Measurements from ENCODE around the gene PRDM7.

DNA sequence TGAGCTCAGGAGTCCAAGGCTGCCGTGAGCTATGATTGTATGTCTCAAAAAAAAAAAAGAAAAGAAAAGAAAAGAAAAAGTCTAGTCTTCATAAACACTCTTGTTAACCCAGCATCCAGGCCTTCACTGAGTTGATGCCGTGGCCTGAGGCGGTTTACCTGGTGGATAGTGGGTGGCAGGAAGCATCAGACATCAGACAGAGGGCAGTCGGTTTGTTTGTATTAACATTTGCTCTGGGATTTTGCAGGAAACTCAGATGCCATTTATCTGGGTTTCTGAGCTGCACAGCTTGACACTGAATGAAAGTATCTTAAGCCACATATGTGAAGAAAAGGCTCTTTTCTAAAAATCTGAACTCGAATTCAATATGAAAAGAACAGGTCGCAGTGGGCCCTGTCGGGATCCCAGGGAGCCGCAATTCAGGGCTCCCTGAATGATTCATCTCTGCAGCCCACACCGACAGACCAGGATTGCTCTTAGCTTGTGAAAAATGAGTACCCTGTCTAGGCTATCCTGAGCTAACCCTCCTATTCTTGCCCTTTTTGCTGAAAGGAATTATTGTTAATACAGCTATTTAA lies 56.8 kb downstream of the PRDM7 start:
- TF ChIP-seq, protein P1, sequence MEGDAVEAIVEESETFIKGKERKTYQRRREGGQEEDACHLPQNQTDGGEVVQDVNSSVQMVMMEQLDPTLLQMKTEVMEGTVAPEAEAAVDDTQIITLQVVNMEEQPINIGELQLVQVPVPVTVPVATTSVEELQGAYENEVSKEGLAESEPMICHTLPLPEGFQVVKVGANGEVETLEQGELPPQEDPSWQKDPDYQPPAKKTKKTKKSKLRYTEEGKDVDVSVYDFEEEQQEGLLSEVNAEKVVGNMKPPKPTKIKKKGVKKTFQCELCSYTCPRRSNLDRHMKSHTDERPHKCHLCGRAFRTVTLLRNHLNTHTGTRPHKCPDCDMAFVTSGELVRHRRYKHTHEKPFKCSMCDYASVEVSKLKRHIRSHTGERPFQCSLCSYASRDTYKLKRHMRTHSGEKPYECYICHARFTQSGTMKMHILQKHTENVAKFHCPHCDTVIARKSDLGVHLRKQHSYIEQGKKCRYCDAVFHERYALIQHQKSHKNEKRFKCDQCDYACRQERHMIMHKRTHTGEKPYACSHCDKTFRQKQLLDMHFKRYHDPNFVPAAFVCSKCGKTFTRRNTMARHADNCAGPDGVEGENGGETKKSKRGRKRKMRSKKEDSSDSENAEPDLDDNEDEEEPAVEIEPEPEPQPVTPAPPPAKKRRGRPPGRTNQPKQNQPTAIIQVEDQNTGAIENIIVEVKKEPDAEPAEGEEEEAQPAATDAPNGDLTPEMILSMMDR (conservative IDR thresholded peaks at IDR 0.05; ENCODE audit: low read depth, low read length), result no peak
- TF ChIP-seq EZH2 (IDR thresholded peaks at IDR 0.05; ENCODE audit: borderline replicate concordance, low read depth, low read length, poor library complexity, severe bottlenecking), result no peak

All from A673 (cell line).